PFSK-1 (cell line): Measurements from ENCODE around the gene DMRT2.

Source experiments
- FOXP2 ChIP-seq: optimal IDR thresholded peaks from 2 replicates; pipeline ENCODE3; 2011; ENCODE audit warnings: borderline replicate concordance, control low read depth, inconsistent platforms; ENCODE audit not compliant: insufficient read depth; ENCODE audit errors: extremely low read length, extremely low read depth
- POLR2AphosphoS5 ChIP-seq: IDR thresholded peaks from 2 replicates; pipeline ENCODE4 v1.6.1; 2012; ENCODE audit warnings: low read depth, mild to moderate bottlenecking, control low read depth, low read length, moderate library complexity
- SIN3A ChIP-seq: IDR thresholded peaks from 2 replicates; pipeline ENCODE4 v1.6.1; 2012; ENCODE audit warnings: mild to moderate bottlenecking, low read length, moderate library complexity, borderline replicate concordance; ENCODE audit not compliant: insufficient read depth
- TAF1 ChIP-seq: IDR thresholded peaks from 2 replicates; pipeline ENCODE4 v1.6.1; 2012; ENCODE audit warnings: low read length, control low read depth, borderline replicate concordance; ENCODE audit not compliant: insufficient read depth
- TF ChIP-seq, protein P1 (sequence below), 2 experiments: IDR thresholded peaks; 2 replicates each; pipeline versions ENCODE4 v1.6.1 to v1.8.0; 2011 to 2012; ENCODE audit warnings: low read depth in 2 of 2, low read length in 2 of 2, control low read depth in 1 of 2, inconsistent platforms in 1 of 2, mild to moderate bottlenecking in 1 of 2, moderate library complexity in 1 of 2; ENCODE audit not compliant: insufficient read depth in 1 of 2

- TF ChIP-seq POLR2AphosphoS5, result no peak
- TF ChIP-seq TAF1, result no peak
- TF ChIP-seq, protein P1, sequence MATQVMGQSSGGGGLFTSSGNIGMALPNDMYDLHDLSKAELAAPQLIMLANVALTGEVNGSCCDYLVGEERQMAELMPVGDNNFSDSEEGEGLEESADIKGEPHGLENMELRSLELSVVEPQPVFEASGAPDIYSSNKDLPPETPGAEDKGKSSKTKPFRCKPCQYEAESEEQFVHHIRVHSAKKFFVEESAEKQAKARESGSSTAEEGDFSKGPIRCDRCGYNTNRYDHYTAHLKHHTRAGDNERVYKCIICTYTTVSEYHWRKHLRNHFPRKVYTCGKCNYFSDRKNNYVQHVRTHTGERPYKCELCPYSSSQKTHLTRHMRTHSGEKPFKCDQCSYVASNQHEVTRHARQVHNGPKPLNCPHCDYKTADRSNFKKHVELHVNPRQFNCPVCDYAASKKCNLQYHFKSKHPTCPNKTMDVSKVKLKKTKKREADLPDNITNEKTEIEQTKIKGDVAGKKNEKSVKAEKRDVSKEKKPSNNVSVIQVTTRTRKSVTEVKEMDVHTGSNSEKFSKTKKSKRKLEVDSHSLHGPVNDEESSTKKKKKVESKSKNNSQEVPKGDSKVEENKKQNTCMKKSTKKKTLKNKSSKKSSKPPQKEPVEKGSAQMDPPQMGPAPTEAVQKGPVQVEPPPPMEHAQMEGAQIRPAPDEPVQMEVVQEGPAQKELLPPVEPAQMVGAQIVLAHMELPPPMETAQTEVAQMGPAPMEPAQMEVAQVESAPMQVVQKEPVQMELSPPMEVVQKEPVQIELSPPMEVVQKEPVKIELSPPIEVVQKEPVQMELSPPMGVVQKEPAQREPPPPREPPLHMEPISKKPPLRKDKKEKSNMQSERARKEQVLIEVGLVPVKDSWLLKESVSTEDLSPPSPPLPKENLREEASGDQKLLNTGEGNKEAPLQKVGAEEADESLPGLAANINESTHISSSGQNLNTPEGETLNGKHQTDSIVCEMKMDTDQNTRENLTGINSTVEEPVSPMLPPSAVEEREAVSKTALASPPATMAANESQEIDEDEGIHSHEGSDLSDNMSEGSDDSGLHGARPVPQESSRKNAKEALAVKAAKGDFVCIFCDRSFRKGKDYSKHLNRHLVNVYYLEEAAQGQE (IDR thresholded peaks at IDR 0.05; ENCODE audit: insufficient read depth in 1 of 2, low read depth in 2 of 2, low read length in 2 of 2), result no peak
- no peak for TF ChIP-seq SIN3A
- no peak for TF ChIP-seq FOXP2
These were observed 50.8 kb downstream of the DMRT2 start for GRCh38 chr9:1100945-1101344.
